Natural killer cell (primary cell): Measurements from ENCODE around the gene PCARE. TPM values are rescaled to one million over a fixed set of nuclear protein-coding genes. Genes with fewer than 3 reads are reported as not detected.

ENCODE experiments used
- ATAC-seq, 3 donors: fragments of 150-1000 bp in 2 of 3; fragments of 200-7000 bp in 1 of 3; cut with Tn5 transposase; 1 replicate in 1 of 3; 2 replicates in 2 of 3; pipeline ENCODE4 v1.10.0; 2021; ENCODE audit warnings: mild to moderate bottlenecking in 2 of 3, moderate library complexity in 2 of 3
- DNase-seq, 2 donors: peaks; one replicate each; pipeline versions ENCODE4 v3.0.0 to v3.0.0-alpha.2; 2013 to 2021; ENCODE audit warnings: mixed read lengths in 1 of 2
- H3K27ac ChIP-seq: one replicate; pipeline ENCODE4 v1.5.1; 2013; ENCODE audit warnings: mild to moderate bottlenecking, low read length
- H3K27me3 ChIP-seq: one replicate; pipeline ENCODE4 v1.6.1; 2013; ENCODE audit warnings: low read length; ENCODE audit not compliant: control insufficient read depth, insufficient read depth
- H3K36me3 ChIP-seq: one replicate; pipeline ENCODE4 v1.6.1; 2013; ENCODE audit warnings: low read length; ENCODE audit not compliant: control insufficient read depth, insufficient read depth
- H3K4me1 ChIP-seq: one replicate; pipeline ENCODE4 v1.6.1; 2013; ENCODE audit warnings: low read length; ENCODE audit not compliant: control insufficient read depth, insufficient read depth
- H3K4me3 ChIP-seq: one replicate; pipeline ENCODE4 v1.5.1; 2013; ENCODE audit warnings: low read length
- H3K9me3 ChIP-seq: one replicate; pipeline ENCODE4 v1.6.1; 2013; ENCODE audit warnings: low read length; ENCODE audit not compliant: control insufficient read depth, insufficient read depth
- H3K27ac Mint-ChIP-seq, 2 donors: one replicate each; pipeline ENCODE4 v1.8.0; 2022; ENCODE audit warnings: mild to moderate bottlenecking in 2 of 2, mixed read lengths in 2 of 2, moderate library complexity in 1 of 2
- H3K27me3 Mint-ChIP-seq, 2 donors: one replicate each; pipeline ENCODE4 v1.8.0; 2022; ENCODE audit warnings: low read depth in 2 of 2, mixed read lengths in 2 of 2
- H3K36me3 Mint-ChIP-seq: one replicate; pipeline ENCODE4 v1.8.0; 2022; ENCODE audit warnings: mixed read lengths
- H3K4me1 Mint-ChIP-seq, 2 donors: one replicate each; pipeline ENCODE4 v1.8.0; 2022; ENCODE audit warnings: mixed read lengths in 2 of 2
- H3K4me3 Mint-ChIP-seq: one replicate; pipeline ENCODE4 v1.8.0; 2022; ENCODE audit warnings: mild to moderate bottlenecking, moderate library complexity, mixed read lengths
- H3K9me3 Mint-ChIP-seq, 2 donors: one replicate each; pipeline ENCODE4 v1.8.0; 2022; ENCODE audit warnings: mixed read lengths in 2 of 2
- WGBS: methylation state at CpG from one replicate; pipeline ENCODE4 v1.1.7; 2013; ENCODE audit warnings: missing lambda C conversion rate; ENCODE audit not compliant: insufficient coverage; 5-methylcytosine and 5-hydroxymethylcytosine counted together
- intact Hi-C: fragments of 100-400 bp; cut with micrococcal nuclease; formaldehyde crosslinking; loops from one replicate; pipeline ENCODE4 v1.14.2; 2022
- total RNA-seq, 4 donors: library from RNA; stranded (reverse); fragments of 120-200 nt in 1 of 4; gene quantifications; one replicate each; pipeline versions ENCODE4 v1.2.3 to v1.2.4, GENCODE V29; 2013 to 2022
- TF ChIP-seq, protein P1 (sequence below): fragments of 200-600 bp; IDR thresholded peaks from one replicate; pipeline ENCODE4 v1.8.0; 2022; ENCODE audit warnings: antibody characterized with exemption

PCARE gene
- total RNA-seq, 3 donors from 2014 or later (not counting 1 experiment from before 2014, with no cell fraction given), result not detected

DNA sequence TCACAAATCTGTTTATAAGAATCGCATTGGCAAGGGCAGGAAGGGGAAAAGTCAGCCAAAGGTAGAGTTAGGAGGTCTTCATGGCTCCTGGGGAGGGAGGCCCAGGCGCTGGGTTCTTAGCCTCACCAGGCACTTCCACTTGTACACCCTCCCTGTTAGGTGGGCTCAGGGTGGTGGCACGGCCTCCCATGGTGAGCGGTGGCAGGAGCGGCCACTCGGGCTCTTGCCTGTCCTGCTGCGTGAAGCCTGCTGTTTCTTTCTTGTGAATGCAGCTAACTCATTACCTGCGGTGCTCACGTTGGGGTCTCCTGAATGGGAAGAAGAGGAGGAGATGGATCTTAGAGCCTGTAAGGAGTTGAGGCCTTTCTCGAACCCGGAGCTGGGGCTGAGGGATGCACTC lies 52.4 kb downstream of the PCARE start:
- DNase-seq, result no peak
- H3K9me3 ChIP-seq, result no peaks in the 10 kb centered on the region
- Mint-ChIP-seq H3K9me3 (no peaks in the 10 kb centered on the region), H3K4me3 (no peak overlapping the region), H3K27me3 (no peaks in the 10 kb centered on the region), H3K27ac (peak overlapping the region in 1 of 2 donors; percentile 45), H3K36me3 (peaks cover 10% of the 10 kb centered on the region), H3K4me1 (peaks cover 29 to 31% of the 10 kb centered on the region in 2 donors)
- H3K27me3 ChIP-seq, result no peaks in the 10 kb centered on the region
- TF ChIP-seq, protein P1, sequence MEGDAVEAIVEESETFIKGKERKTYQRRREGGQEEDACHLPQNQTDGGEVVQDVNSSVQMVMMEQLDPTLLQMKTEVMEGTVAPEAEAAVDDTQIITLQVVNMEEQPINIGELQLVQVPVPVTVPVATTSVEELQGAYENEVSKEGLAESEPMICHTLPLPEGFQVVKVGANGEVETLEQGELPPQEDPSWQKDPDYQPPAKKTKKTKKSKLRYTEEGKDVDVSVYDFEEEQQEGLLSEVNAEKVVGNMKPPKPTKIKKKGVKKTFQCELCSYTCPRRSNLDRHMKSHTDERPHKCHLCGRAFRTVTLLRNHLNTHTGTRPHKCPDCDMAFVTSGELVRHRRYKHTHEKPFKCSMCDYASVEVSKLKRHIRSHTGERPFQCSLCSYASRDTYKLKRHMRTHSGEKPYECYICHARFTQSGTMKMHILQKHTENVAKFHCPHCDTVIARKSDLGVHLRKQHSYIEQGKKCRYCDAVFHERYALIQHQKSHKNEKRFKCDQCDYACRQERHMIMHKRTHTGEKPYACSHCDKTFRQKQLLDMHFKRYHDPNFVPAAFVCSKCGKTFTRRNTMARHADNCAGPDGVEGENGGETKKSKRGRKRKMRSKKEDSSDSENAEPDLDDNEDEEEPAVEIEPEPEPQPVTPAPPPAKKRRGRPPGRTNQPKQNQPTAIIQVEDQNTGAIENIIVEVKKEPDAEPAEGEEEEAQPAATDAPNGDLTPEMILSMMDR, result no peak
- H3K4me3 ChIP-seq, result no peak overlapping the region
- peaks cover 17% of the 10 kb centered on the region for H3K4me1 ChIP-seq
- WGBS, result 97% methylated on average over 11 of the region's 11 CpGs
- no peak overlapping the region for H3K27ac ChIP-seq
- intact Hi-C loops, result no loop called here
- ATAC-seq, result no peak
- peaks cover 14% of the 10 kb centered on the region for H3K36me3 ChIP-seq

DNA sequence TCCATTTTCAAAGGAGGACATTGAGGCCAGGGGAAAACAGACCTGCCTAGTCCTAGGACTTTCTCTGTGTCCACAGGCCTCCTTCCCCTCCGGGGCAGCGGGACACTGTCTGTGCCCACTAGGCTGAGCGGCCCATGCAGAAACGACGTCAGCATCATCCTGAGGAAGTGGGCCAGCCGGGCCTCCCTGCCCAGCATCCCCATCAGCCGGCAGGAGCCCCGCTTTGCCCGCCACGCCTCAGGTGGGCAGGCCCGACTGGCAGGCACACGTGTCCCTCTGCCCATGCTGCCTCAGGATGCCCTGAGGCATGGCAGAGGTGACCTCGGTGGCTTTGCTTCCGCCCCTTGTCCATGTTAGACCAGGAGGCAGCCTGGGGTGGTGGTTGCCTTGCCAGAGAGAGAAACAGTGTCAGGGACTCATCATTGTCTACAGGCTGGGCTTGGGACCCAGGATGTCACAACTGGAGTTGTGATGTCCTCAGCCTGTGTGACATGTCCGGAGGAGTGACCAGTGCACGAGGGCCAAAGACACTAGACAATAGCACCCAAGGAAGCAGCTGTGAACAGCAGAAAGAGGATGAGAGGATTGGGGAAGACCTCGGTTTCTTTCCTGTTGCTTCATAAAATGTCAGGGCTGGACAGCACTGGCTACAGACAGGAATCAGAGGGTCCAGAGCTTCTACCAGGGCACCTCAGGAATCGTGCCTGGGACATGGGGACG lies 56.4 kb downstream of the PCARE start:
- 92% methylated on average over 19 of the region's 19 CpGs for WGBS
- peaks cover 4% of the 10 kb centered on the region for H3K36me3 ChIP-seq
- DNase-seq (no peak), ATAC-seq (no peak)
- H3K4me3 Mint-ChIP-seq, result no peak overlapping the region
- H3K27ac Mint-ChIP-seq, result peak overlapping the region; percentile 100
- no peak overlapping the region for H3K4me3 ChIP-seq
- peaks cover 9% of the 10 kb centered on the region for H3K36me3 Mint-ChIP-seq
- H3K9me3 ChIP-seq, result no peaks in the 10 kb centered on the region
- peaks cover 57% of the 10 kb centered on the region for H3K4me1 ChIP-seq
- peaks cover 69 to 71% of the 10 kb centered on the region in 2 donors for H3K4me1 Mint-ChIP-seq
- H3K27me3 Mint-ChIP-seq, result no peaks in the 10 kb centered on the region
- H3K9me3 Mint-ChIP-seq, result no peaks in the 10 kb centered on the region
- intact Hi-C loops, result loop anchor here (10.0 kb wide), 4 partner anchors 193 to 1207 kb away; no protein-coding TSS in a partner anchor
- no peaks in the 10 kb centered on the region for H3K27me3 ChIP-seq
- H3K27ac ChIP-seq, result peak overlapping the region; percentile 100
- TF ChIP-seq, protein P1, result no peak

DNA sequence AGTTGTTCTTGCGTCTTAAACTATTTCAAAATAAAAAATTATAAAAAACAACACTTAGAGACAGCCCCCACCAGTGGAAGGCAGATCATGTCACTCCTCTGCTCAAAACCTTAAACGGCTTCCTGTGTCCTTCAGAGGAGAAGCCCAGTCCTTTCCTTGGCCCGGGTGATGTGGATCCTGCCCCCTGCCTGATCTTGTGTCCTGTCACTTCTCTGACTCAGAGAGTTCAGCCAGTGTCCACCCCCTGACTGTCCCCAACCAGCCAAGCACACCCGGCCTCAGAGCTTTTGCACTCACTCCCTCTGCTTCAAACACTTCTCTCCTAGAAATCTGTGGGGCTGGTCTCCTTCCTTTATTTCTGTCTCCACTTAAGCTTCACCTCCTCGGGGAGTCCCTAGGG lies 57.8 kb downstream of the PCARE start:
- Mint-ChIP-seq H3K27me3 (no peaks in the 10 kb centered on the region), H3K27ac (peak overlapping the region; percentile 100), H3K4me3 (peak overlapping the region; percentile 94), H3K4me1 (peaks cover 74 to 79% of the 10 kb centered on the region in 2 donors), H3K9me3 (no peaks in the 10 kb centered on the region), H3K36me3 (peaks cover 9% of the 10 kb centered on the region)
- intact Hi-C loops, result loop anchor here (10.0 kb wide), 4 partner anchors 192 to 1208 kb away; no protein-coding TSS in a partner anchor
- no peak for ATAC-seq
- no peaks in the 10 kb centered on the region for H3K27me3 ChIP-seq
- H3K4me3 ChIP-seq, result no peak overlapping the region
- DNase-seq, result peak in 1 of 2 donors; percentile 31
- peaks cover 71% of the 10 kb centered on the region for H3K4me1 ChIP-seq
- peaks cover 4% of the 10 kb centered on the region for H3K36me3 ChIP-seq
- H3K27ac ChIP-seq, result peak overlapping the region; percentile 100
- TF ChIP-seq, protein P1, result no peak
- 22% methylated on average over 5 of the region's 5 CpGs for WGBS
- no peaks in the 10 kb centered on the region for H3K9me3 ChIP-seq
